Endodermal cell (in vitro differentiated cells): Measurements from ENCODE around the gene SCARF1. TPM values are rescaled to one million over a fixed set of nuclear protein-coding genes. Genes with fewer than 3 reads are reported as not detected.
"Not testable (repeated sequence)": the region's sequence is repeated elsewhere in the genome, so short reads cannot be mapped to it uniquely, and the experiment has no call there.

ENCODE experiments used
- DNase-seq: peaks from one replicate; pipeline ENCODE4 v3.0.0-alpha.2; 2017
- H3K27ac ChIP-seq: 2 replicates; pipeline ENCODE4 v1.5.1; 2013; ENCODE audit warnings: mild to moderate bottlenecking, low read depth, low read length, moderate library complexity
- H3K27me3 ChIP-seq: 2 replicates; pipeline ENCODE4 v1.6.1; 2013; ENCODE audit warnings: mild to moderate bottlenecking, low read length, moderate library complexity; ENCODE audit not compliant: insufficient read depth, control insufficient read depth, poor library complexity, severe bottlenecking
- H3K36me3 ChIP-seq: 2 replicates; pipeline ENCODE4 v1.7.0; 2013; ENCODE audit warnings: mild to moderate bottlenecking, low read length, moderate library complexity; ENCODE audit not compliant: control insufficient read depth, insufficient read depth
- H3K4me1 ChIP-seq: one replicate; pipeline ENCODE4 v1.7.0; 2013; ENCODE audit warnings: low read length; ENCODE audit not compliant: control insufficient read depth, insufficient read depth
- H3K4me3 ChIP-seq: 2 replicates; pipeline ENCODE4 v1.5.1; 2013; ENCODE audit warnings: mild to moderate bottlenecking, low read length, moderate library complexity
- H3K9ac ChIP-seq: 2 replicates; pipeline ENCODE4 v1.6.1; 2013; ENCODE audit warnings: mild to moderate bottlenecking, low read length, moderate library complexity; ENCODE audit not compliant: poor library complexity, severe bottlenecking; ENCODE audit errors: extremely low read depth
- H3K9me3 ChIP-seq: 2 replicates; pipeline ENCODE4 v1.6.1; 2013; ENCODE audit warnings: mild to moderate bottlenecking, low read length, moderate library complexity; ENCODE audit not compliant: control insufficient read depth
- H3K27ac Mint-ChIP-seq: 2 replicates; pipeline ENCODE4 v1.8.0; 2020; ENCODE audit warnings: mixed read lengths
- H3K27me3 Mint-ChIP-seq: 2 replicates; pipeline ENCODE4 v1.8.0; 2021; ENCODE audit warnings: mild to moderate bottlenecking, mixed read lengths; ENCODE audit not compliant: insufficient read depth
- H3K36me3 Mint-ChIP-seq: 2 replicates; pipeline ENCODE4 v1.8.0; 2020; ENCODE audit warnings: low read depth, mixed read lengths
- H3K4me1 Mint-ChIP-seq: 2 replicates; pipeline ENCODE4 v1.8.0; 2020; ENCODE audit warnings: mixed read lengths
- H3K4me3 Mint-ChIP-seq: 2 replicates; pipeline ENCODE4 v1.8.0; 2020; ENCODE audit warnings: mild to moderate bottlenecking, moderate library complexity, mixed read lengths
- H3K9me3 Mint-ChIP-seq: 2 replicates; pipeline ENCODE4 v1.8.0; 2020; ENCODE audit warnings: mild to moderate bottlenecking, mixed read lengths
- CTCF ChIP-seq: fragments of 200-600 bp; sonication (generic); conservative IDR thresholded peaks from 2 replicates; pipeline ENCODE4 v1.5.0; 2021; ENCODE audit warnings: antibody characterized with exemption, mild to moderate bottlenecking
- WGBS, 2 experiments: methylation state at CpG; one replicate each; pipeline versions ENCODE4 v1.1.5 to v1.1.7; 2013; ENCODE audit warnings: missing lambda C conversion rate in 2 of 2, mixed read lengths in 1 of 2; ENCODE audit not compliant: insufficient coverage in 1 of 2, insufficient read length in 1 of 2; 5-methylcytosine and 5-hydroxymethylcytosine counted together
- long read RNA-seq, 4 experiments: library from polyadenylated mRNA in 2 of 4; library from RNA in 1 of 4; library from capped mRNA in 1 of 4; stranded (forward) in 3 of 4; unstranded in 1 of 4; transcript quantifications; one replicate each; pipeline ENCODE4 v2.0.0, GENCODE V29; 2020 to 2021; ENCODE audit warnings: inconsistent platforms in 1 of 4
- polyA plus RNA-seq, 2 experiments: library from polyadenylated mRNA; stranded (reverse); fragments of 50-300 nt; gene quantifications; one replicate each; pipeline ENCODE4 v1.2.3, GENCODE V29; 2013
- total RNA-seq, 2 donors: library from RNA; stranded (reverse); fragmentation: NEBNext Ultra II Directional in 1 of 2; extraction: Animal tissue kit (Norgen Biotek cat#: 25700) in 1 of 2; gene quantifications; 2 replicates in 1 of 2; 3 replicates in 1 of 2; pipeline ENCODE4 v1.2.1, GENCODE V29; 2021

Gene SCARF1
- total RNA-seq, result under 1 TPM; 0.75 to 0.89 TPM
- polyA plus RNA-seq (2013, experiment 1 of 2), result 0.96 TPM
- 1.2 TPM for polyA plus RNA-seq (2013, experiment 2 of 2)
- long read RNA-seq, experiment 1, result 0 reads
- long read RNA-seq, experiment 2, result 0 reads
- long read RNA-seq, experiment 3, partial matches to known transcripts, result 0 of 2 reads
- long read RNA-seq, experiment 3, other reads (novel, unspliced or antisense), result 0 of 2 reads
- long read RNA-seq, experiment 4, partial matches to known transcripts, result 0 of 1 reads
- long read RNA-seq, experiment 4, other reads (novel, unspliced or antisense), result 1 of 1 reads

GRCh38 chr17:1645207-1646171 lies at the start of gene SCARF1:
Gene SCARF1 (minus strand): TSS chr17:1645732. CDS start chr17:1645697, 35 bp downstream.
- H3K4me1 Mint-ChIP-seq, result peaks cover 18% of the 10 kb centered on the region

GRCh38 chr17:1693339-1693738 lies 47.8 kb upstream of the SCARF1 start:
- peaks cover 6% of the 10 kb centered on the region for H3K27me3 Mint-ChIP-seq
- H3K27ac Mint-ChIP-seq, result no peak overlapping the region
- Histone ChIP-seq H3K27ac (no peak overlapping the region), H3K9ac (no peak overlapping the region), H3K4me3 (no peak overlapping the region), H3K27me3 (no peaks in the 10 kb centered on the region), H3K36me3 (no peaks in the 10 kb centered on the region), H3K4me1 (no peaks in the 10 kb centered on the region), H3K9me3 (no peaks in the 10 kb centered on the region)
- peaks cover 28% of the 10 kb centered on the region for H3K9me3 Mint-ChIP-seq
- H3K4me1 Mint-ChIP-seq, result peaks cover 1% of the 10 kb centered on the region
- no peak overlapping the region for H3K4me3 Mint-ChIP-seq
- no peak for TF ChIP-seq CTCF
- WGBS, 2 experiments, result 78 to 82% methylated on average over 6 to 7 of the region's 7 CpGs
- H3K36me3 Mint-ChIP-seq, result no peaks in the 10 kb centered on the region
- DNase-seq, result no peak

More at GRCh38 chr17:1645207-1646171, at the start of gene SCARF1:
- no peak within 1 kb of the TSS for H3K27ac ChIP-seq
- H3K4me3 Mint-ChIP-seq, result peak within 1 kb of the TSS; percentile 49
- 75 to 84% methylated on average over 14 to 25 of the region's 25 CpGs for WGBS, 2 experiments
- H3K9me3 ChIP-seq, result no peaks in the 10 kb centered on the region
- TF ChIP-seq CTCF, result no peak
- H3K27me3 Mint-ChIP-seq, result peaks cover 27% of the 10 kb centered on the region
- no peaks in the 10 kb centered on the region for H3K4me1 ChIP-seq
- DNase-seq, result peak; percentile 75
- H3K36me3 ChIP-seq, result no peaks in the 10 kb centered on the region
- H3K27ac Mint-ChIP-seq, result no peak within 1 kb of the TSS
- H3K9me3 Mint-ChIP-seq, result no peaks in the 10 kb centered on the region
- H3K9ac ChIP-seq, result no peak within 1 kb of the TSS
- no peaks in the 10 kb centered on the region for H3K36me3 Mint-ChIP-seq
- no peak within 1 kb of the TSS for H3K4me3 ChIP-seq
- H3K27me3 ChIP-seq, result peaks cover 17% of the 10 kb centered on the region

- H3K27me3 ChIP-seq, result no peaks in the 10 kb centered on the region
- Mint-ChIP-seq H3K27me3 (peaks cover 6% of the 10 kb centered on the region), H3K36me3 (no peaks in the 10 kb centered on the region), H3K4me3 (no peak overlapping the region), H3K9me3 (peaks cover 28% of the 10 kb centered on the region), H3K4me1 (no peaks in the 10 kb centered on the region), H3K27ac (no peak overlapping the region)
- no peak overlapping the region for H3K9ac ChIP-seq
- no peaks in the 10 kb centered on the region for H3K9me3 ChIP-seq
- H3K36me3 ChIP-seq, result no peaks in the 10 kb centered on the region
- no peak for TF ChIP-seq CTCF
- no peak for DNase-seq
- H3K4me3 ChIP-seq, result no peak overlapping the region
- H3K4me1 ChIP-seq, result no peaks in the 10 kb centered on the region
- no peak overlapping the region for H3K27ac ChIP-seq
- WGBS, 2 experiments, result 100% methylated on average over 1 of the region's 8 CpGs; no CpG with 5 or more reads in 1 of the 2 experiments
Observed at GRCh38 chr17:1690544-1691221, 45.2 kb upstream of the SCARF1 start.

- not testable (repeated sequence) for H3K9ac ChIP-seq, H3K4me3 ChIP-seq, H3K4me1 ChIP-seq, H3K27me3 Mint-ChIP-seq, H3K4me1 Mint-ChIP-seq, H3K36me3 ChIP-seq, H3K36me3 Mint-ChIP-seq, H3K4me3 Mint-ChIP-seq, H3K27me3 ChIP-seq, H3K9me3 ChIP-seq, H3K27ac ChIP-seq, H3K27ac Mint-ChIP-seq, DNase-seq
- no CpG with 5 or more reads among the region's 6 CpGs for WGBS, 2 experiments
- peaks cover 25% of the 10 kb centered on the region for H3K9me3 Mint-ChIP-seq
Observed at GRCh38 chr17:1688405-1688804, 42.9 kb upstream of the SCARF1 start.
